GM15510 (cell line): ENCODE measurements around the gene TMEM117.

ENCODE experiments used
- POLR2A ChIP-seq: IDR thresholded peaks from 3 replicates; pipeline ENCODE4 v1.6.1; 2011; ENCODE audit warnings: borderline replicate concordance; ENCODE audit not compliant: insufficient read length; ENCODE audit errors: extremely low read depth

The TMEM117 gene

DNA sequence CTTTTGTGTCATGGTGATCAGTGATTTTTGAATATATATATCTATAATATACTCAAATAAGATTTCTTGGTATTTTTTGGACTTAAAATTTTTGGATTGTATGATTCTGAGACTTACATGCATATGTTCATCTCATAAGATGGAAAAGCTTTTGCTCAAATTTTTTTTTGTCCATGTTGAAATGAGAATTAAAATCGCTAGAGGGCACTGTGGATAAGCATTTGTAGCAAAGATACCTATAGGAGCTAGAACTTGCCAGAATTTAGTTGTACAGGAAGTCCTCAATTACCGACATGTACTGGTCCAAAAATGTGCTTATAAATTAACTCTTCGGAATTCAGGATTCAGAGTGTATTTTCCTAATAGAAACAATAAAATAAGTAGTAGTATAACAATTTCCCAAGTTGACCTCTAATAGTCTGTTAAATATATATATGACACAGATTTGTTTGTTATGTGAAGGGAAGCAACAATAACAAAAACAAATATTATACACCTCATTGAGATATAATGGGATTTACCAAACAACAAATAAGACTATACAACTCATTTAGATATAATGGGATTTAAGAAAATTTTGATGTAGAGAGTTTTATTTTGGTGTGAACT, 179.6 kb downstream of the TMEM117 start:
- TF ChIP-seq POLR2A, result no peak

DNA sequence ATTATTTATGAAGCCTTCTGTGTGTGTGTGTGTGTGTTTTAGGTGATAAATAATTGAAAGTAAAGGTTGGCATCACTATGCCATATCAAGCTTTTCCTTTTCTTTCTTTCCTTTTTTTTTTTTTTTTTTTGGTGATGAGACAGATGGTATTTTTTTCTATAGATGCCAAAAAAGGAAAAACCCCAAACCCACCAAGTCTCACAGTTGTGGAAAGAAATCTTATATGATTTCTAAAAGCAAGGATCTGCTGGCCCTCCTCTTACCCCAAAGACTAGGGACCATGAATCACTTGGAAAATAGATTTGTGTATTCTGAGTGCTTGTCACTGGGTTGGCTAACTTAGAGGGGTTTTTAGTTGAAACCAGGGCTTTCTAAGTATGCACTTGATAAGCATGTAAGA, 181.3 kb downstream of the TMEM117 start:
- TF ChIP-seq POLR2A, result no peak

DNA sequence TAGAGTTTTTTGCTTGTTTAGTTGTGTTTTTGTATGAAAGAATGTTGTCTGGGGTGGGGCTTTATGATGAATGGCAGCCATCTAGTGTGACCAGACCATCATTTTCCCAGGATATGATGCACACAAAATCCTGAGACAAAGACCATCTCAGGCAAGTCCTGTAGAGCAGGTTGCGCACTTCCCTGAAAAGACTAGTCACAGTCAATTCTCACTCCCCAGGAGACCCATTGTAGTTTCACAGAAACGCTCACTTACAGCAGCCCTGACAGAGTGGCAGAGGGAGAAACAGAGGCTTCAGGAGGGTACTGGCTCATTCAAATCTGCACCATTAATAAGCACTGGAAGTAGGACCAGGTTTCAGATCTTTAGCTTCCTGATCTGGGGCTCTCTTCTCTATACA, 183.2 kb downstream of the TMEM117 start:
- no peak for TF ChIP-seq POLR2A

DNA sequence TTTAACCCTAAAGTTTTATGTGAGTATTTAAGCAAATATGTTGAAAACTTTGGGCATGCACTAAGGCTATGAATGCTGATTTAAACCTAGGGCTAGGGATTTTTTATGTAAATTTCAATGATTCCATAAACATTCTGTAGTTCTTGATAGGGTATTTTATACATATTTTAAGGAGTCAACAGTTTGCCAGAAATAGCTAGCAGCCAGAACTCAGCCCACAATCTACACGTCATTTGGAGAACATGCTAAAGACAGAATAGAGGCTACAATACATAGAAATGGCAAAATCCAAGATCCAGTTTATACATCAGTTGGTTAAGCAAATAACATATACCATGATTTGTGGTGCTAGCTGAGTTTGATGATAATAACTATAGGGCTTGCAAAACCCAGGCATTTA, 184.7 kb downstream of the TMEM117 start:
- TF ChIP-seq POLR2A, result no peak

DNA sequence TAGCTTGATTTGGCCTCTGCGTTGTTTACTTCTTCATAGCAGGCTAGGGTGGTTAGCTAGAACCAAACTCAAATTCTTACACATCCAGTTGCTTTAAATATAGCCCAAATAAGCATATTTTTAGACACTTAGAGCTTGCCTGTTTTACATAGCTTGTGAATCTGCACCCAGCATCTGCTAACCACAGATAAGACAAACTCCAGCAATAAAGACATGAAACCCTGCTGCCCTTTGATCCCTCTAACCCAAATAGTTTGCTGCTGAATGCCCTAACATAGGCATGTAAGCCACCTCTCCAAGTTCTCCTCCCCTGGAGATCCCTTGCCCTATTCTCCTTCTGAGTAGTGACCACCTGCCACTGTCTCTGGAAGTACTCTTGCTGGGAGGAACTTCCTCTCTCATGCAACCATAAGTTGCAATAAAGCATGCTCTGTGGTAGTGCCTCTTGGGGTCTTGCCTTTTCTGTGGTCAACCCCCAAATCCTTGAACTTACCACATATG, 185.6 kb downstream of the TMEM117 start:
- TF ChIP-seq POLR2A, result no peak

DNA sequence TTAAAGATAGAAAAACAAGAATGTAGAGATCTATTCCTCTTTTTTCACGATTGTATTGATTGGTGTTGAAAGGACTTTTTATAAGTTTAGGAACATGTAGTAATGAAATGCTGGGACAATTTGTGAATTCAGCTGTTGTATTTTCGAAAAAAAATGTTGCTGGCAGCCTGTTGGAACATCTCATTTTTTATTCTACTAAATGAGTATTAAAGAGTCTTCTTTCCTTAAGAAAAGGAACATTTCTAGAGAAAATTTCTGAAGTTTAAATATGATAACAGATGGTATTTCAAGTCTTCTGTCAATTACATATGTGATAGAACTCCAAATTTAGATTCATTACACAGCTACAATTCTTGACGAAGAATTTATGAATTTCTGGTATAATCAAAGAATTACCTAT, 189.6 kb downstream of the TMEM117 start:
- no peak for TF ChIP-seq POLR2A

DNA sequence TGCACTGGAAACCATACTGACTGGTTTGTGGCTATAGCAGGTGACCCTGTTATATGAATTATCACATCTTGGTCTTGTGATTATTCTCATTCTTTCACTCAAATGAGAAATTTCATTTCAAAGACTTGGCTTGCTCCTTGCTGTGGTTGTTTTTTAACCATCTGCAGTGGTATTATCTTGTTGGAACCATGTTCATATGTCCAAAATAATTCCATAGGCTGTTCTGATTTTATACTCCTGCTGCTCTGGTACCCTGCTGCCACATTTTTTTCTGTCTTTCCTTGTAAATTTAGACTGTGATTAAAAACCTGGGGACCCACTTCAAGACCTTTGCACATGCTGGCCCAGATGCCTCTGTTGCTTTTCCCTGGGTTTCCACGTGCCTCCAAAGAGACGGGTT, 190.2 kb downstream of the TMEM117 start:
- no peak for TF ChIP-seq POLR2A

DNA sequence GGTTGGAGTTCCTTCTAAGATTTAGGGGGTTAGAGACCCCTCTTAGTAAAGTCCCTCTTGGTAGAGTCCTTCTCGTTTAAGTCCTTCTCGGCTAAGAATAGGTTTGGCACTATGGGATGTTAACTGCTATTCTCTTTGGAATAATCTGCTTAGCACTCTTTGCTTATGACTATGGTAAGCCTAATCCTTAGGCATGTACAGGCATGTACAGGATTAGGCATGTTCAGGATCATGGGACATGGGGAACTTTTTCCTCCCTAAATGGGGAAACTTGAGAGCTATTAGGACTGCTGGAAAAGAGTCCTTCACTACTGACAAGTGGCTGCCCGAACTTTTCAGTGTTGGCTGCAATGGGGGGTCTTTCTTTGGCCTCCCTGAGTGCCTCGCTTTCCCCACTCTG, 193.3 kb downstream of the TMEM117 start:
- no peak for TF ChIP-seq POLR2A

DNA sequence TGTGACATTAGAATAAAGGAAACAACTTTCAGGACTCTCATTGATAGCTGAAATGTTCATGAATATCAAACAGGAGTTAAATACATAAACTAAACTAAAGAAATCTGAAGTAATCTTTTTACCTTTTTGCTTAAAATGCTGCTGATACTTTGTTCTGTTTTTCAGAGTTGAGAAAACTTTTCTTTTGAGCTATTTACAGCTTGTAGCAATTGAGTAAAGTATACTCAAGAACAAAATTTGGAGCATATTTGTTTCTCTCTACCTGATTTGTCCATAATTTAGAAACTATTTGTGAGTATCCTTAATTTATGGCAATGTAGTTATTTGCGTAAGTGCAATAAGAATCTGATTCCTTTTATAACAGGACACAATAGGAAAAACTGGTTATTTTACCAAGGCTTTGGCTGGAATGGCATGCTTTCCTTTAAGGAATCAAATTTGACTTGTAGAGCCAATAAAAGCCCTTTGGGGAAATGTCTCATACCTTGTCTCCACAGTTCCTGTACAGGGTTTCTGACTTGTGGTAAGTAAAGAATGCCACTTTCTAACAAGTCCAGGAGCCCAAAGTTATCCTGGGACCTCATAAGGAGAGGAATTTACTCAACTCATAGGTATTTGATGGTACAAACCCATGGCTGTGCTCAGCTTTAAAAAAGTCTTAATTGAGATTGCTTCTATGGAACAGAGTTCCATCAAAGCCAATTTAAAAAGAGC, 195.7 kb downstream of the TMEM117 start:
- TF ChIP-seq POLR2A, result no peak

DNA sequence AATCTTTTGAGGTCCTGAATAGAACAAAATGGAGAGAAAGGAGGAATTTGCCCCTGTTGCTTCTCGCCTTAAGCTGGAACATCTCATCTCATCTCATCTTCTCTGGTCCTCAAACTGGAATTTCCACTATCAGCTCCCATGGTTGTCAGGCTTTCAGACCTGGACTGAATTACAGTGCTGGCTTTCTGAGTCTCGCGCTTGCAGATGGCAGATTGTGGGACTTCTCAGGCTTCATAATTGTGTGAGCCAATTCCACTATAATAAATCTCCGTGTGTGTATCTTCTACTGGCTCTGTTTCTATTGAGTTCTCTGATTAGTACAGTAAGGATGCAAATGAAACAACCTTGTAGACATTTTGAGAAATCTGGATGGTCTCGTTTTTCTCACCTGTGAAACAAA, 199.0 kb downstream of the TMEM117 start:
- no peak for TF ChIP-seq POLR2A

DNA sequence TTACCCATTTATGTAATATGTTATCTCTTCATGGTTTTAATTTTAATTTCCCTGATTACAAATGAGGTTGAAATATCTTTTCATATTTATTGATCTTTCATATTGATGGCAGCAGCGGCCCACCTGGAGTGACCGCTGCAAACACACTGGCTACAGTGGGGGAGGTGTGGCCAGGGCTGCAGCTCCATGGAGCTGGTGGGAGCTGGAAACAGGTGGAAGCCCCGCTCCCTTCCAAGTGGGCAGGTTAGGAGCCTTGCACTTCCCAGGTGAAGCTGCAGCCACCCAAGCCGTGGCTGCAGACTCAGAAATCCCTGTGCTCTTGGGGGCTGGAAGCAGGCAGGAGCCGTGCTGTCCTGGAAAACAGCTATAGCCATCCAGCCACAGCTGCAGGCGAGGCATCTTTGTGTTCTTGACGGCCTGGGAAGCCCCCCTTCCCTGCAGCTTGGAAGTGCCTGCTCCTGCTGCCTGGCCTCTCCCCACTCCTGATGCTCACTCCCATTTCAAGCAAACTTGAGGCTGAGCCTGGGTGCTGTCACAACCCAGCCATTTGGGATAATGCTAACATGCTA, 201.1 kb downstream of the TMEM117 start:
- TF ChIP-seq POLR2A, result no peak

DNA sequence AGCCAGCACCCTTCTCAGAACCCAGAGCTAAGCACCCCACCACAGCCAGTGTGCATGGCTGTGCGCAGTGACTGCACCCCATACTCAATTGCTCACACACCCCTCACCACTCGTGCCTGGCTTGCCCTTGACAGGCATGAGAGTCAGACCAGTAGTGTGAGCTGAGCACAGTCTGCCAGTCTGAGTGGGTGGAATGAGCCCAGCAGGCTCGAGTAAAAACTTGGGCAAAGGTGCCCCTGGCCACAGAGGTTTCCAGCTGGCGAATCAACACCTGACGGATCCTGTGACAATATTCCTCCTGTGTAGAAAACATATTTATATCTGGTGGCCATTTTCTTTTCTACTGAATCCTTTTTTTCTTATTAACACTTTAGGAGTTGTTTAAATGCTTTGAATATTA, 202.5 kb downstream of the TMEM117 start:
- no peak for TF ChIP-seq POLR2A

DNA sequence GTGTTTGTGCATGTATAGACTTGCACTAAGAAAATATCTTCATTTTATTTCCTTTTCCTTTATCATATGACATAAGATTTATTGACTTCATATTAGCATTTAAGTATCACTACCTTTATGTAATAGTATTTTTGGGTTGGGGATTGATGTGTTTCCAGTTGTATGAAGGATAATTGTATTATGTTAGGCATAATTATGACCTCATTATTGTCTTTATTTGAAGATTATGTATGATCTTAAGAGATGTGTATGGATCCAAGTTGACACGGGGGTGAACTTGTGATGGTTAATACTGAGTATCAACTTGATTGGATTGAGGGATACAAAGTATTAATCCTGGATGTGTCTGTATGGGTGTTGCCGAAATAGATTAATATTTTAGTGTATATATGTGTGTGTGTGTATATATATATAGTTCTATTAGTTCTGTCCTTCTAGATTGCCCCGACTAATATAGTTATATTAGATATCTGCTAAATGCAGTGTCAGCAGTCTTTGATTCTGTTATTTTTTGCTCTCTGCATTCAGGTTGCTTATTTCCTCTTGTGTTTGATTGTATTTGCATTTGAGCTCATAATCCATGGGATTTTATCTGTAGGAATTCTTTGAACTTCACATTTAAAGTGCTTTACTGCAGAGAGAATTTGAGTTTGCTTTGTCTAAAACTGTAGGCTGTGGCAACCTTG, 211.0 kb downstream of the TMEM117 start:
- TF ChIP-seq POLR2A, result no peak

DNA sequence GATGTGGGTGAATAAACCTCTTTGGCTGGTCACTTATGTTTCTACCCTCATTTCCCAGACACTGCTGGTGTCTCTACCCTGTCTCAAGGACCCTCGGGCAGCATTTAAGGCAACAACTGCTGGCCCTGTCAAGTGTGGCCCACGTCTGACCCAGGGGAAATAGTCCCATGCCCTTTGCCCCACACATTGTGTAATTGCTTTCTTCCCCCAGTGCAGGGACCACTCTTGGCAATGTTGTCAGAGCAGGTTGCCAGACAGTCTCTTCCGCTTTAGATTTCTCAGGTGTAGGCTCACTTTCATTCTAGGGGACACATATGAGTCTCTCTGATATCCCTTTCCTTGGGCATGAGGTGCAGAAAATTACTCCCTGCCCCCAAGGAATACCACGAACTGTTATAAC, 216.7 kb downstream of the TMEM117 start:
- no peak for TF ChIP-seq POLR2A

DNA sequence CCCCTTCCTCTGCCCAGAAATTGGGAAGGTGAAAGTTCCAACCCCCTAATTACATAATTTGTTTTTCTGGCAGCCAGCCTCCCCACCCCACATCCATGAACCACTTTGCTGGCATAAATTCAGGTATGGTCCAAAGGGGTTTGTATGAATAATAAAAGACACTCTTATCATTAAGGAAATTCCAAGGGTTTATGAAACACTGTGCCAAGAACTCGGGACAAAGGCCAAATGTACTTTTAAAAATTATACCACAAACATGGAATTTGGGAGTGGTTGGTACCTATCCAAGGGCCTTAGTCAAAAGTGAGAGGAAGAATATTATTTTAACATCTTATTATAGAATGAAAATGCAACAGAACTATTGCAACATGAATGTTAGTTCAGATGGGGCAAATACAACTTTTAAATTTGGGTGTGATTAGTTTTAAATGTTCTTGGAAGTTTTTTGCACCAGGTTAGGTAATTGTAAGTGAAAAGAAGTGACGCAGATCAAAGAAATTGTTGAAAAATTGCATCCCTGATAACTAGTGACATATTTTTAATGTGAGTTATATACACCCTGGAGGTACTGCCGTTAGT, 217.8 kb downstream of the TMEM117 start:
- TF ChIP-seq POLR2A, result no peak
